Natural killer cell (primary cell): Measurements from ENCODE around the gene TBX18. TPM values are rescaled to one million over a fixed set of nuclear protein-coding genes. Genes with fewer than 3 reads are reported as not detected.

Source experiments
- ATAC-seq, 3 donors: fragments of 150-1000 bp in 2 of 3; fragments of 200-7000 bp in 1 of 3; cut with Tn5 transposase; 1 replicate in 1 of 3; 2 replicates in 2 of 3; pipeline ENCODE4 v1.10.0; 2021; ENCODE audit warnings: mild to moderate bottlenecking in 2 of 3, moderate library complexity in 2 of 3
- DNase-seq, 2 donors: peaks; one replicate each; pipeline versions ENCODE4 v3.0.0 to v3.0.0-alpha.2; 2013 to 2021; ENCODE audit warnings: mixed read lengths in 1 of 2
- H3K27ac ChIP-seq: one replicate; pipeline ENCODE4 v1.5.1; 2013; ENCODE audit warnings: mild to moderate bottlenecking, low read length
- H3K27me3 ChIP-seq: one replicate; pipeline ENCODE4 v1.6.1; 2013; ENCODE audit warnings: low read length; ENCODE audit not compliant: control insufficient read depth, insufficient read depth
- H3K36me3 ChIP-seq: one replicate; pipeline ENCODE4 v1.6.1; 2013; ENCODE audit warnings: low read length; ENCODE audit not compliant: control insufficient read depth, insufficient read depth
- H3K4me1 ChIP-seq: one replicate; pipeline ENCODE4 v1.6.1; 2013; ENCODE audit warnings: low read length; ENCODE audit not compliant: control insufficient read depth, insufficient read depth
- H3K4me3 ChIP-seq: one replicate; pipeline ENCODE4 v1.5.1; 2013; ENCODE audit warnings: low read length
- H3K9me3 ChIP-seq: one replicate; pipeline ENCODE4 v1.6.1; 2013; ENCODE audit warnings: low read length; ENCODE audit not compliant: control insufficient read depth, insufficient read depth
- H3K27ac Mint-ChIP-seq, 2 donors: one replicate each; pipeline ENCODE4 v1.8.0; 2022; ENCODE audit warnings: mild to moderate bottlenecking in 2 of 2, mixed read lengths in 2 of 2, moderate library complexity in 1 of 2
- H3K27me3 Mint-ChIP-seq, 2 donors: one replicate each; pipeline ENCODE4 v1.8.0; 2022; ENCODE audit warnings: low read depth in 2 of 2, mixed read lengths in 2 of 2
- H3K36me3 Mint-ChIP-seq: one replicate; pipeline ENCODE4 v1.8.0; 2022; ENCODE audit warnings: mixed read lengths
- H3K4me1 Mint-ChIP-seq, 2 donors: one replicate each; pipeline ENCODE4 v1.8.0; 2022; ENCODE audit warnings: mixed read lengths in 2 of 2
- H3K4me3 Mint-ChIP-seq: one replicate; pipeline ENCODE4 v1.8.0; 2022; ENCODE audit warnings: mild to moderate bottlenecking, moderate library complexity, mixed read lengths
- H3K9me3 Mint-ChIP-seq, 2 donors: one replicate each; pipeline ENCODE4 v1.8.0; 2022; ENCODE audit warnings: mixed read lengths in 2 of 2
- WGBS: methylation state at CpG from one replicate; pipeline ENCODE4 v1.1.7; 2013; ENCODE audit warnings: missing lambda C conversion rate; ENCODE audit not compliant: insufficient coverage; 5-methylcytosine and 5-hydroxymethylcytosine counted together
- intact Hi-C: fragments of 100-400 bp; cut with micrococcal nuclease; formaldehyde crosslinking; loops from one replicate; pipeline ENCODE4 v1.14.2; 2022
- total RNA-seq, 4 donors: library from RNA; stranded (reverse); fragments of 120-200 nt in 1 of 4; gene quantifications; one replicate each; pipeline versions ENCODE4 v1.2.3 to v1.2.4, GENCODE V29; 2013 to 2022
- TF ChIP-seq, protein P1 (sequence below): fragments of 200-600 bp; IDR thresholded peaks from one replicate; pipeline ENCODE4 v1.8.0; 2022; ENCODE audit warnings: antibody characterized with exemption

The TBX18 gene
- total RNA-seq, 3 donors from 2014 or later (not counting 1 experiment from before 2014, with no cell fraction given) = not detected

DNA sequence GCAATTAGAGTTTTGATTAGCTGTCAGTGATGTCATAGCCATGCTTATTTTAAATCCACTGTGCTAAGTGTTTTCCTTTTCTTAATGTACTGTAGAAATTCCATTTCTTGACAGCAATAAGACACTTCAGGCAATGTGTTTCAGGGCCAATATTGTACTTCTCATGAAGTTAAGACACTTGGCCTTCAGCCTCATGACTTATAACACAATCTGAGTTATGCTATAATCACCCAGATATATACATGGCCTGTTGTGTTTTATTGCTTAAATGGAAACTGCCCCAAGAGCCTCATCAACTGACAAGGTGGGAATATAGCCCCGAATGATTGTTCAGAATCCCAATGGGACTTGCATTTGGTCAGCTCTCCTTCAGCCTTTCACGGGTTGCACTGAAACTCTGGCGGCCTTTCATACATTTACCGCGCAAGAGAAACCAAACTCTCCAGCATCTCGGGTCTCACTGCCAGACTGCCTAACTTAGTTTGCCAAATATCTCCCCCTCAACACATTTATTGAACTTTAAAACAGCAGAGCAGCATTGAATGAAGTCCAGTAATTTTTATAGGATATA lies 44.2 kb upstream of the TBX18 start:
- Histone ChIP-seq H3K9me3 (peaks cover 2% of the 10 kb centered on the region), H3K36me3 (no peaks in the 10 kb centered on the region), H3K27ac (no peak overlapping the region), H3K4me3 (no peak overlapping the region), H3K27me3 (no peaks in the 10 kb centered on the region), H3K4me1 (no peaks in the 10 kb centered on the region)
- ATAC-seq (no peak), DNase-seq (no peak)
- no peaks in the 10 kb centered on the region for H3K4me1 Mint-ChIP-seq
- H3K27me3 Mint-ChIP-seq = no peaks in the 10 kb centered on the region
- 87% methylated on average over 6 of the region's 6 CpGs for WGBS
- no peaks in the 10 kb centered on the region for H3K36me3 Mint-ChIP-seq
- peaks cover 5 to 8% of the 10 kb centered on the region in 2 donors for H3K9me3 Mint-ChIP-seq
- intact Hi-C loops = no loop called here
- TF ChIP-seq, protein P1, sequence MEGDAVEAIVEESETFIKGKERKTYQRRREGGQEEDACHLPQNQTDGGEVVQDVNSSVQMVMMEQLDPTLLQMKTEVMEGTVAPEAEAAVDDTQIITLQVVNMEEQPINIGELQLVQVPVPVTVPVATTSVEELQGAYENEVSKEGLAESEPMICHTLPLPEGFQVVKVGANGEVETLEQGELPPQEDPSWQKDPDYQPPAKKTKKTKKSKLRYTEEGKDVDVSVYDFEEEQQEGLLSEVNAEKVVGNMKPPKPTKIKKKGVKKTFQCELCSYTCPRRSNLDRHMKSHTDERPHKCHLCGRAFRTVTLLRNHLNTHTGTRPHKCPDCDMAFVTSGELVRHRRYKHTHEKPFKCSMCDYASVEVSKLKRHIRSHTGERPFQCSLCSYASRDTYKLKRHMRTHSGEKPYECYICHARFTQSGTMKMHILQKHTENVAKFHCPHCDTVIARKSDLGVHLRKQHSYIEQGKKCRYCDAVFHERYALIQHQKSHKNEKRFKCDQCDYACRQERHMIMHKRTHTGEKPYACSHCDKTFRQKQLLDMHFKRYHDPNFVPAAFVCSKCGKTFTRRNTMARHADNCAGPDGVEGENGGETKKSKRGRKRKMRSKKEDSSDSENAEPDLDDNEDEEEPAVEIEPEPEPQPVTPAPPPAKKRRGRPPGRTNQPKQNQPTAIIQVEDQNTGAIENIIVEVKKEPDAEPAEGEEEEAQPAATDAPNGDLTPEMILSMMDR = no peak
- no peak overlapping the region for H3K4me3 Mint-ChIP-seq
- H3K27ac Mint-ChIP-seq = no peak overlapping the region

DNA sequence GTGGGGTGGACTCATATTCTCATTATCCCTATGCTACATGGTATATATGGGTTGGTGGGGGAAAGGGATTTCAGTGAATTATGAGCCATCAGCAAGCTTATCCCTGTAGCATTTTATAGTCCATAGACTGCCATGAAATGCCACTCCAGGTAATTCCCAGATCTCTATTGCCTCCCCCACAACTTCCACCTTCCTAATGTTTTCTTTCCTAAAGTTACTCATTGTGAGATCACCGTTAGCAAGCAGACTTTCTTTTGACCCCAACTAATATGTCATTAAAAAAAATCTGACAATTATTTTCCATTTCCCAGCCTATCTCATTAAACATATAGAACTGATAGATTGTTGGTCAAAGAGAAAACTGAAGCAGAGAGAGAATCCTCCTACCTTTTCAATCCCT lies 40.7 kb upstream of the TBX18 start:
- no peaks in the 10 kb centered on the region for H3K36me3 Mint-ChIP-seq
- Histone ChIP-seq H3K9me3 (peaks cover 2% of the 10 kb centered on the region), H3K4me1 (no peaks in the 10 kb centered on the region), H3K36me3 (no peaks in the 10 kb centered on the region), H3K27me3 (no peaks in the 10 kb centered on the region), H3K27ac (no peak overlapping the region), H3K4me3 (no peak overlapping the region)
- H3K4me1 Mint-ChIP-seq = no peaks in the 10 kb centered on the region
- H3K27me3 Mint-ChIP-seq = no peaks in the 10 kb centered on the region
- intact Hi-C loops = no loop called here
- ATAC-seq = no peak
- H3K9me3 Mint-ChIP-seq = peaks cover 2 to 3% of the 10 kb centered on the region in 2 donors
- no peak overlapping the region for H3K4me3 Mint-ChIP-seq
- 78% methylated on average over 1 of the region's 1 CpG for WGBS
- DNase-seq = no peak
- TF ChIP-seq, protein P1 = no peak
- no peak overlapping the region for H3K27ac Mint-ChIP-seq

DNA sequence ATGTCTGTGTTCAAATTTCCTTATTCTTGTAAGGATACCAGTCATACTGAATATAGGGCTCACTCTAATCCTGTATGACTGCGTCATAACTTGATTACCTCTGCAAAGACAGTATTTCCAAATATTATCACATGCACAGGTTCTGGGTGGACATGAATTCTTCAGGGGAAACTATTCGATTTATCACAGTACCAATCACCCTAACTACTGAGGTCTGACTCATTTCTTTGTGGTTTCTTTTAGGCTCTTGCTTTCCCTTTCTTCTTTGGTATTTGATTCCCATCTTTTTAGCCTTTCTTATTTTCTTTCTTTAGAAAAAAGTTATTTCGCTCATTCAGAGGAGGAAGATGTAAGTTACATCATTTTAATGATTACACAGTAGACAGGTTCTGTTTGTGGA lies 40.3 kb upstream of the TBX18 start:
- no peak for ATAC-seq
- intact Hi-C loops = no loop called here
- H3K27ac Mint-ChIP-seq = no peak overlapping the region

More for the DNA sequence above, 40.3 kb upstream of the TBX18 start:
- peaks cover 2% of the 10 kb centered on the region for H3K9me3 ChIP-seq
- no peak overlapping the region for H3K4me3 ChIP-seq
- Mint-ChIP-seq H3K9me3 (peaks cover 2 to 3% of the 10 kb centered on the region in 2 donors), H3K4me1 (no peaks in the 10 kb centered on the region), H3K27me3 (no peaks in the 10 kb centered on the region), H3K4me3 (no peak overlapping the region), H3K36me3 (no peaks in the 10 kb centered on the region)
- WGBS = 89% methylated on average over 2 of the region's 3 CpGs
- no peak overlapping the region for H3K27ac ChIP-seq
- TF ChIP-seq, protein P1 = no peak
- no peaks in the 10 kb centered on the region for H3K27me3 ChIP-seq
- no peaks in the 10 kb centered on the region for H3K36me3 ChIP-seq
- H3K4me1 ChIP-seq = no peaks in the 10 kb centered on the region
- DNase-seq = no peak
